Endothelial cell of umbilical vein (primary cell): ENCODE measurements around the gene WBP2NL.

Experiments used
- CTCF ChIP-seq, 2 donors: IDR thresholded peaks; 1 replicate in 1 of 2; 2 replicates in 1 of 2; pipeline ENCODE4 v1.5.1; 2011; ENCODE audit warnings: low read length in 2 of 2, mild to moderate bottlenecking in 2 of 2, moderate library complexity in 2 of 2, control low read depth in 1 of 2, inconsistent platforms in 1 of 2, low read depth in 1 of 2; ENCODE audit not compliant: insufficient read depth in 1 of 2; ENCODE audit errors: extremely low read depth in 1 of 2
- EZH2 ChIP-seq: IDR thresholded peaks from 2 replicates; pipeline ENCODE4 v1.6.1; 2012; ENCODE audit warnings: borderline replicate concordance, low read depth, mild to moderate bottlenecking, moderate library complexity, low read length, inconsistent platforms; ENCODE audit not compliant: severe bottlenecking
- FOS ChIP-seq: IDR thresholded peaks from 2 replicates; pipeline ENCODE4 v1.6.1; 2011; ENCODE audit warnings: mild to moderate bottlenecking, low read length, moderate library complexity, borderline replicate concordance; ENCODE audit not compliant: insufficient read depth
- JUN ChIP-seq: IDR thresholded peaks from 2 replicates; pipeline ENCODE4 v1.6.1; 2011; ENCODE audit warnings: borderline replicate concordance, low read depth; ENCODE audit not compliant: insufficient read length, insufficient read depth
- MAX ChIP-seq: IDR thresholded peaks from 2 replicates; pipeline ENCODE4 v1.6.1; 2011; ENCODE audit not compliant: insufficient read depth, insufficient read length
- MYC ChIP-seq: IDR thresholded peaks from one replicate; pipeline ENCODE4 v1.6.1; 2011; ENCODE audit warnings: mild to moderate bottlenecking, low read depth, low read length
- POLR2A ChIP-seq: IDR thresholded peaks from 2 replicates; pipeline ENCODE4 v1.6.1; 2012; ENCODE audit warnings: low read depth, mild to moderate bottlenecking, control low read depth, low read length
- POLR2AphosphoS5 ChIP-seq: IDR thresholded peaks from 2 replicates; pipeline ENCODE4 v1.6.1; 2012; ENCODE audit warnings: low read depth, mild to moderate bottlenecking, control low read depth, low read length, moderate library complexity; ENCODE audit not compliant: insufficient read depth

- TF ChIP-seq POLR2A: no peak
- TF ChIP-seq EZH2: no peak
- no peak for TF ChIP-seq CTCF (IDR thresholded peaks at IDR 0.05; ENCODE audit: extremely low read depth in 1 of 2, insufficient read depth in 1 of 2, low read depth in 1 of 2, low read length in 2 of 2)
- TF ChIP-seq POLR2AphosphoS5: no peak
- no peak for TF ChIP-seq FOS
- no peak for TF ChIP-seq MAX
- no peak for TF ChIP-seq MYC
- no peak for TF ChIP-seq JUN
These were observed 9.3 kb upstream of the WBP2NL start for GRCh38 chr22:41989246-41989645.
